HG02981 (cell line): ENCODE data around the gene NFIX.

ENCODE experiments used
- ATAC-seq: cut with Tn5 transposase; IDR thresholded peaks from one replicate; pipeline ENCODE4 v1.9.1; 2021; ENCODE audit warnings: mild to moderate bottlenecking, moderate library complexity; ENCODE audit not compliant: unreplicated experiment

Gene NFIX

DNA sequence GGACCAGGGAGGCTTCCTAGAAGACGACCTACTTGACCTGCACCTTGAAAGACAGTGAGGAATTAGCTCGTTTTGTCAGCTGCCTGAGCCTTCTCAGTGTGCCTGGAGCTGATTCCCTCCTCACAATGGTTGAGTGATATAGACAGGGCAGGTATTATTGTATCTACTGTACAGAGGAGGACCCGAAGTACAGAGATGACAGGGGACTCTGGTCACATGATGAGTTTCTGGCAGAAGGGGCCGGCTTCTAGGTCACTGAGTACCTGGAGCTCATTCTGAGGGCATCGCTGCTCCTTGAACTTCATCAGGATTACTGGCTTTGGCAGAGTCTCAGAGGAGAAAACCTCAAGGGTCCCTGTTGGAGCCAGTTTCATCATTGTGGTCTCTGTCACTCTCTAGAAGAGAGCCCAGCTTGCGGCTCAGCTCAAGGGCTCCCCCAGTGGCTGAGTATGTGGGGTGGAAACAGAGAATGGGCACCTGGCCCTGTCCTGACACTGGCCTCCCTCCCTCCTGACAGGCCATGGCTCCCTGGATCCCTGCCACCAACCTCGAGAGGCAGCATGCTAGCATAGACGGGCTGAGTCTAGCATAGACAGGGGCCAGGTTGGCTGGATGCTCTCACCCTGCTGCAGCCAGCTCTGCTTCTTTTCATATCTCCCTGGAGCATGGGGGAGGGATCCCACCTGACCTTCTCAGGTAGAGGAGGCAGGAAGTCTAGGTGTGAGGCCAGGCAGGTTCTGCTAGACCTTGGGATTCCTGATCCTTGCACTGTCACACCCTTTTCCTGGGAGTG lies 38.7 kb downstream of the NFIX start:
- ATAC-seq, result no peak

DNA sequence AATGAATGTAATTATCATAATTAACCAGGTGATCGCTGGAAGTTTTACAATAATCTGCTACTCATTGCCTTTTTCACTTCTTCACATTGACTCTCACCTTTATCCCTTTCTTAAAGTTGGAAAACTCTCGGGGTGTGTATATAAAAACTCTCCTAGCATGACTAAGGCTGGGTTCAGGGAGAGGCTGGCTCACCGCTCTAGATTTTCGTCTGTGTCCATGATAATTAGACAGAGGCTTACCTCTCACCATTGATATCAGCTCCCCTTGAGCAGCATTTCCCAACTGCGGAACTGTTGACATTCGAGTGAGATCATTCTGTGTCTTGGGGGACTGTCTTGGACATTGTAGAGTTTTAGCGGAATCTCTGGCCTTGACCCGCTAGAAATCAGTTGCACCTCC lies 39.4 kb downstream of the NFIX start:
- no peak for ATAC-seq

DNA sequence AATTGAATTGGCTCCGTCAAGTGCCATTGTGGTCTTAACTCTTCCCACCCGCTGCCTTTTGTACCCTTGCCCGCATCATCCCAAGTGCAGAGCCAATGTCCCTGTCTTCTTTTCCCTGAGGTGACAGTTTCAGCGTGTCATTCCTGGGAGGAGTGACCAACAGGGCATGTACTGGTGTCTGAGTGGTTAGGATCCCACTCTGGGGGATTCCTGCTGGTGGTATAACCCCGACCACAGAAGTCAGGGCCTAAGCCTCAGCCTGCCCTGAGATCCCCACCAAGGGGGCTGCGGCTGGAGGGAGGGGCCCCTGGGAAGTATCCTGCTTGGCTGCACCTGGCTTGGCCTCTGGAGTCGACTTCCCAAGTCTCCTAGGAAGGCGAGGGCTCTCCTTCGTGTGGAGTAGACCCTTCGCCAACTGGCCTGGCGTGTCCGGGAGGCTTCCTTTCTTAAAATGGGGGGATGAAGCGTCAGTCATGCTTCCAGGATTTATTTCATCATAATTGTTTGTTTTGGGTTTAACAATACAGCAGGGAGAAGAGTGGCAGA lies 40.6 kb downstream of the NFIX start:
- no peak for ATAC-seq

DNA sequence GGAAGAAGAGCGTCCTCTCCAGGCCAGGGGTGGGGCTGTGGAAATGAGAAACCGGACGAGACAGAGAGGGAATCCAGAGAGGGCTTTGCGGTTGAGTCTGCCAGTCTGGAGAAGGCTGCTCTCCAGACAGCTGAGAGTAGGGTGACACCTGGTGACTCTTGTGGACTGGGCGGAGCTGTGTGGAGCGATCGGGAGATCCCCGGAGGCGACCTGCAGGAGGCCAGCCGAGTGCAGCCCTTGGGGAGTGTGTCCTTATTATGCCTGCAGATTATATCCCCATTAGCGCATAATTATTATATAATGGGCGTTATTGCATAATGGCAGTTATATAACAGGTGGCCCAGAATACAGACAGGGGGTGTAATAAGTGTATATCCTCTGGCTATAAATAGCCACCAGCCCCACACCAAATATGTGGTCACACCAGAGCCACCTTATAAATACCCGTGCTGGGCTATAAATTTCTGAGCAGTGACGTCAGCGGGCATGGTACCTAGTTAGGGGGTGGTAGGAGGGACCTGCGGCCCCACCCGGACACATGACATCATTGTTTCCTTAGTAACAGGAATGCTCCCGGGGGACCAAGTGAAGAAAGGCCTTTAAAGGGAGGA lies 41.2 kb downstream of the NFIX start:
- no peak for ATAC-seq

DNA sequence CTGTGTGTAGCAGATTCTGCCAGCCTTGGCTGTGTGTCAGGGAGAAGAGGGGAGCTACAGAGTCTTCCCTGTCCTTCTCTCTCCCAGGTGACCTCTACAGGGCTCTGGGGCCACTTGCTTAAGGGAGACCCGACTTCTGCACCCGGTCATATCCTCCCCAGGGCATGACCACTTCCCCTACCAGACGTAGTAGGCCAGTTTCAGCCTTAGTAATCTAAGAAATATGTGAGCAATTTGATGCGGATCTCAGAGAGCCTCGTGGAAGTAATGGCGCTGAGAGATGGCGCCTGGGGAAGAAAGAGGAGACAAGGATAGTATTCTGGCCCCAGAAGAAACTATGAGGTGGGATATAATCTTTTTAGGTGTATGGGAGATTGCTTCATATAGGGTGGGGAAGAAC lies 41.9 kb downstream of the NFIX start:
- no peak for ATAC-seq

DNA sequence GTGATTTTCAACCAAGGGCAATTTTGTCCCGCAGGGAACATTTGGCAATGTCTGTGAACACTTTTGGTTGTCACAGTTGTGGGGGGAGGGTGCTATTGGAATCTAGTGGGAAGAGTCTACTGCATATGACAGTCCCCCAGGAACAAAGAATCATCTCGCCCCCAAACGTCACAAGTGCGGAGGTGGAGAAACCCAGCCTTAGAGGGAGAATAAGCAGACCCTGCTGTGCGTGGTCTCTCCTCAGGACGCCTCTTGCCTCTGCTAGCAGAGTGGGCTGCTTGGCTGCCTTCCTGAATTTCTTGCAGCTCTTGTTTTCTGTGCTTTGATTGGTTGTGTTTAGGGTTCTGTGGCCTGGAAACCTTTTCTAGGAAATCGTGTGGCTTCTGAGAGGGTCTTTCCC lies 42.5 kb downstream of the NFIX start:
- ATAC-seq, result no peak

DNA sequence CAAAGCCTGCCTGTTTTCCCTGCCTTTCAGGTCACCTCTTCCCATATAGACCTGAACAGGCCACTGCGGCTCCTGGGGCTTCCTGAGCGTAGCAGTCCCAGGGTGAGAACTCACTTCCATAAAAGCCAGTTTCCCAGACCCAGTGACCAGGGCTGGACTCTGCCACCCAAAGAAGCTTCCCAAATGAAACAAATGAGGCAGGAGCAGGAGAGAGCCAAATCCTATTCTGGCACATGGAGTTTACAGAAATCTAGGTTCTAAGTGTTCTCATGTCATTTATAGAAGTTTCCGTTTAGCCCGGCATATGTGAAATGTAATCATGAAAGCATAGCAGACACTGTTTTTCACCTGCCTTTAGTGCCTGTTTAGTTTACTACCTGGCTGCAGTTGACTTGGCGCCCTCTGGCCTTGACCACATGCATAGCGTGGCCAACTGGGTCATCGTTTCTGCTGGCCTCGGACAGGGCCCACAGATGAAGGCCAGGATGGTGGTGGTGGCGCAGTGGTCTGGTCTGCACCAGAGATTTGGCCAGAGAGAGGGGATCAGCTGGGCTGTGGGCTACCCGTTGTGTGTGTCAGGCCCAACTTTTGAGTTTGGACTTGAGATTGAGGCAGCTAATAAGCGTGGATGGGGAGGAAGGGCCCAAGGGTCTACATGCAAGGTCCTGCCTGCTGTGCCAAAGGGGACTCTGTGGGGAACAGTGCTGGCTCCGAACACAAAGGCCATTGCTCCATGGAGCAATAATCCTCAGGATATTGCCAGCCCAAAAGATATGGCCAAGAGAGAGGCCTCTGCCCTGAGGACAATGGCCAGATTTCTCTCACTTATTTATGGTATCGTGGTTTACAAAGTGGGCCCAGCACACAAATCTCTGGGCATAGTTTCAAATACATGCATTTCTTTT lies 43.3 kb downstream of the NFIX start:
- ATAC-seq, result no peak

DNA sequence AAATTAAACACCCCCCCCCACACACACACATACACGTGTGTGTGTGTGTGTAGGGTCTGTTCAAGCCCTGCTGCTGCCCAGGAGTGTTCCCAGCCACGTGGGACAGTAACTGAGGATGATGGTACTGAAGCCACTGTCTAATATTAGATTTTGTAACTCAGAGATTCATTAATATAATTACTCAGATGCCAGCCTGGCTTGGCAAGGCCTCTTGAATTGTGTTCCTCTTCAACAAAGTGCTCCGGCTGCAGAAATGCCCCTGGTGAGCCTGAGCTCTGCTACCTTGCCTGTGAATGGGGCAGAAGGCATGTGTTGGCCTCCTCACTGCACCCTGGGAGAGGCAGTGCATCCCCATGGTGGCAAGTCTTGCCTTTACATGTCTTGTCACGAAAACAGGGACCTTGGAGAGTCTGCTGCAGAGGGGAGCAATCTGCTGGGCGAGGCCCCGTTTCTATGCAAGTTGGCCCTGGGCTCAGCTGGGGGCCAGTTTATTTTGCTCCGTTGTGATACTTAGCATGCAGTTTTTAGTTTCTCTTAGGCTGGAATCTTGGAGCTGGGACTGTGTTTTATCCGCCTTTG lies 44.0 kb downstream of the NFIX start:
- ATAC-seq, result no peak

DNA sequence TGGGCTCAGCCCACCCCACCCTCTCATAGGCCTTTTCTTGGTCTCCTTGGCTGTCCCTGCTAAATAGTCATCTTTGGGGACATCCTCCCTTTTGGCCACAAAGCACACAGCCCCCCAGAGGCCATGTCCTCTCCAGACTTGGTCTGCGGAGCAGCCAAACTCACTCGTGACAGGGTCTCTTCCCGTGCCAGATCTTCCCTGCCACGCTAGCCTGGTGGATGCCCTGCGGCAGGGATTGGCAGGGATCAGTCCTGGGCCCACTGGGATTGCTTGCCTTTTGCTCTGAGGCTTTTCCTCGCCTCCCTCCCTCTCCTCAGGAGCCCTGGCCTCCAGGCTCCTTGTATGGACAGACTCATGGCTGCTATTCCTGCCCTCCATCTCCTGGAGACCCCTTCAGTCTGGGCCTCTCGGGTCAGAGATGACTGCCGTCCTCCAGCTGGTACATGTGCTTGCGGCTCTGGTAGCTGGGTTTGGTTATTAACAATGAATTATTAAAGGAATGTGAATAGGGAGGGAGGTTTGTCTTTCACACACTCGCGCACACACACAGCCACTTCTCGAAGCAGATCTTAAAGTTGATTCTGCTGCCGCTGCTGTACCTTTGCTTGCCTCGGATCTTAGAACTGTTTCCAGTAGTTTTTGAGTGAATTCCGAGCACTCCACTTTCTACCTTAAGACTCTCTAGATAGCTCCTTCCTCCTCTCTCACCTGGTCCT lies 45.1 kb downstream of the NFIX start:
- no peak for ATAC-seq

DNA sequence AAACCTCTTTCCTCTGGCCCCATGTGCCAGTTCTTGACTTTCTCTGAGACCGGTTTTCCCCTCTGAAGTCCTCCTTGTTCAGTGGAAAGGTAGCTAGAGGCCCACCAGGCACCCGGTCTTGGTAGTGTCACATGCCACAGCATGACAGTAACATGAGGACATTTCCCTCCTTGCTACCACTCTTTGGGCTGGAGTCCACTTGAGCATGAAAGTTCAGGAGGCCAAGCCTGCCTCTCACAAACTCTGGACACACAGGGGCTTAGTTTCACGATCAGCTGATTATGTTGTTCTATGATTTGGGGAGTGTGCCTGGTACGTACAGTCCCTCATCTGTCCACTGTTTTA lies 45.6 kb downstream of the NFIX start:
- no peak for ATAC-seq

DNA sequence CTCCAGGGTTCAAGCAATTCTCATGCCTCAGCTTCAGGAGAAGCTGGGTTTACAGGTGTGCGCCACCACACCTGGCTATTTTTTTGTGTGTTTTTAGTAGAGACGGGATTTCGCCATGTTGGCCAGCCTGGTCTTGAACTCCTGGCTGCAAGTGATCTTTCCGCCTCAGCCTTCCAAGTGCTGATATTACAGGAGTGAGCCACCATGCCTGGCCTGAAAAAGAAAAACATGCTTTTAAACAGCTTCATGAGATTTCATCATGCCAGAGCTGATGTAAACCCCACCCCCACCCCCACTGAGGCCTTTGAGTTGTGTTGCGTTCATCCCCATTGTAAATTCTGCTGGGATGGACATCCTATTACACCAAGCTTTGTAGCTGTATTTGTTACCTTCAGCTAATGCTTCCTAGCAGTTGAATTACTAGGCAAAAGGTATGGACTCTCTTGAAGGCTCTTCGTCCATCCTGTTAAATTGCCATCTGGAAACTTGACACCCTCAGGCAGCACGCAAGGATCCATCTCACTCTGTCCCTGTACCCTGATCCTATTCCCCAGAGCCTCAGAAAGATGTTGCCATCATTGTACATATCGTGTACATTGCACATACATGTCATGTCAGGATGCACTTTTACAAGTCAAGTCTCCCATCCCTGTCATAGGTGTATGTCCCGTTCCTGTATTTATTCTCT lies 47.3 kb downstream of the NFIX start:
- no peak for ATAC-seq

DNA sequence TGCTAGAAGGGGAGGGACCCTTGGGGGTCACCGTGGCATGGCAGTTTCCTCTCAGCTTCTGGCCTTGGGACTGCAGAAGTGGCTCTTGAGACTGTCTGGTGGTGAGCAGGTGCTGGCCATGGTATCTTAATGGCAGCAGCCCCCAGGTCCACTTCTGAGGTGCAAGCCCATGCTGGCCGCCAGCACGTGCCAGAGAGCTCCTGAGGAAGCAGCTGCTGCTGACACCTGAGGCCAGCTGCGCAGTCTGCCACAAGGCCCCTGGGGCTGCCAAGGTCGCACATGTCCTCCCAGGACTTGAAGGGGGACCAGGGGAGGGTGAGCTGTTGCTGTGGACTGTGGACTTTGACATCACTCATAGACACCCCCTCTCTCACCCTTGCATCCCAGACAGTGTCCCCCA lies 48.0 kb downstream of the NFIX start:
- no peak for ATAC-seq

DNA sequence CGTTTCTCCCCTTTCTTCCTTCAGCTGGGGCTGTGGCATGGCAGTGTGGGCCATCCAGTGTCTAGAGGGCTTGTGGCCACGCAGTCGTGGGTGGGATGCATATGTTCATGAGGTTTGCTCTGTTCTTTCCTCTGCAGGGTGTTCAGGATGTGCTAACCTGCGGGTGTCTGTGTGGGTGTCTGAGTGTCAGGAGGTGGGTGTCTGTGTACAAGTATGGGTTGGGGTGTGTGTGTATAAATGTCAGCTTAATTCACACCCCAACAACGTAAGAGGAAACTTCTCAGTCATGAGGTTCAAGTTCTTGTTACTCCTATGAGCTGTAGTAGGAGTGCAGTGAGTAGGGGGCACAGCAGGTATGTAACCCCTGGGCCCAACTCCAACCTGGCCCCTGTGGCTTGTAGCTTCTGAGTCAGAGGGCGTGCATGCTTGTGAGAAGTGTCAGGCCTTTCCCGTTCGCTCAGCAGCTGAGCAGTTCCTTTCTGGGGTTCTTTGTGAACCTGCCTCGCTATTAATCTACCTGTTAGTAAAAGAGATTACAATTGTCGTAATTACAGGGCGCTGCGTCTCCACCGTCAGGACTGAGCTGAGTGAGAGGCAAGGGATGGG lies 49.1 kb downstream of the NFIX start:
- no peak for ATAC-seq

DNA sequence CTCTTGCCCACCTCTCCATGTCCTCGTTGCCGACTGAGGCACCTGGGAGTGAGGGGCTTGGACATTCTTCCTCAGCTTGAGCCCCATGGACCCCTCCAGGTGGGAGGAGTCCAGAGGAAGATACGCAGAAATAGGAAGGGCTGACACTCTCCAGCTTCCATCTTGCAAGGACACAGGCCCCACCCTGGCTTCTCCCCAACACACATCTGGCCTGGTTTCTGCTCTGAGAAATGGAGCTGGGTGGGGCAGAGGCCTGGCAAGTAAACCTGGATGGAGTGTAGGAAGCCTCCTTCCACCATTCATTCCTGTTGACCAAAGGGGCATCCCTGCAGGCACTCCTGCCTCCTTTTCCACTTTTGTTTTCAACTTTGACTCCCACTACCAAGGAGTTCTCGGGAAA lies 50.5 kb downstream of the NFIX start:
- ATAC-seq, result no peak

DNA sequence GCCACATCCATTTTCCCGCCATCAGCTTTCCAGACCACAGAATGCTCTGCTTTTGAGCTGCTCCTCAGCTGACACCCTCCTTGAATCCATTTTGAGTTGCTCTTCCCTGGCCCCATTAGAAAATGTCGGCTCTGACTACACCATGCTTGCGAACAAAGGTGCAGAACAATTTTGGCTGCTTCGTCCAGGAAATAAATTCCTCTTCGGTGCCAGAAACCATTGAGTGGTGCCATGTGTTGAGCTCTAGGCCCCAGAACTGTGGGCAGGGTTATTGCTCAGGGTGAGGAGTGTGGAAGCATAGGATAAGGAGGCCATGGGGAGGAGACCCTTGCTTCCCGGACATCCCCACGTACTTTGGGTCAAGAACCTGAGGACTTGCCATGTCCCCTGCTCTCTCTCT lies 52.1 kb downstream of the NFIX start:
- no peak for ATAC-seq

DNA sequence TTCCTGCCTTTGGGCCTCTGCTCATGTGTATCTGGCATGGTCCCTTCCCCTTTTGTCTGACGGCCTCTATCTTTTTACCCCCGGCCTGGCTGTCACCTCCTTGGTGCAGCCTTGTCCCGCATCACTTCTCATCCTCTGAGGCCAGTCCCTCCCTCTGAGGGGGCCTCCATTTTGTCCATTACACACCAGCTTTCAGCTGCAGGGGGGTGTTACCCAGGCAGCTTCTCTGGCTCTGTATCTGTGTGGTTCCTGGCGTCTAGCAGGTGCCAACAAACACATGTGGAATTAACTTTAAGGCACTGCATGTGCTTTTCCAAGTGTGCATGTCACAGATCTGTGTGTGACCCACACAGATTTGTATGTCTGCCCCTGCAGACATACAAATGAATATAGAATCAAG lies 55.0 kb downstream of the NFIX start:
- ATAC-seq, result no peak

DNA sequence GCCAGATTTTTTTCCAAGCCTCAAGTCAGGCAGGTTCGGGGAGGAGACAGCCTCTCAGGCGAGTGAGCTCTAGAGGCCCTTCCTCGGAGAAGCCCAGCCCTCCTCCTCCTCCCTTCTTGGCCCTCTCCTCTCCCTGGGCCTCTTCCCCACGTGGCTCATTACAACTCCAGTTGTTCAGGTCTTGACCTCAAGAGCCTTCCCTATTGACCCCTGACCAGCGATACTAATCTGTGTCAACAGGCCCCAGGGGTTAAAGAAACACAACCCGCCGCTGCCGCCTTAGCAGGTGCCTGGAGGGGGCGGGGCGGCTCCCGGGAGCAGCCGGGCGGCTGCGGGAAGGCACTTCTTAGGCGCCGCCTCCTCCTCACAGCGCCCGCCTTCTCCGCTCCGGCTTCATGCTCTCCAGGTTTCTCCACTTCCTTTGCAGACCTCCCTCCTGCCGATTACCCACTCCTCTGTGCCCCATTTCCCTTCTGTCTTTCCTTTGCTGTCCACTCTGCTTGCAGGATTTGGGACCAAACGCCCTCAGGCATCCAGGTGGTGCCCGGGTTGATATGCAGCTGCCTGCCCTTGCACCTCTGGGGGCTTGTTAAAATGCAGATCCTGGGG lies 56.4 kb downstream of the NFIX start:
- no peak for ATAC-seq

DNA sequence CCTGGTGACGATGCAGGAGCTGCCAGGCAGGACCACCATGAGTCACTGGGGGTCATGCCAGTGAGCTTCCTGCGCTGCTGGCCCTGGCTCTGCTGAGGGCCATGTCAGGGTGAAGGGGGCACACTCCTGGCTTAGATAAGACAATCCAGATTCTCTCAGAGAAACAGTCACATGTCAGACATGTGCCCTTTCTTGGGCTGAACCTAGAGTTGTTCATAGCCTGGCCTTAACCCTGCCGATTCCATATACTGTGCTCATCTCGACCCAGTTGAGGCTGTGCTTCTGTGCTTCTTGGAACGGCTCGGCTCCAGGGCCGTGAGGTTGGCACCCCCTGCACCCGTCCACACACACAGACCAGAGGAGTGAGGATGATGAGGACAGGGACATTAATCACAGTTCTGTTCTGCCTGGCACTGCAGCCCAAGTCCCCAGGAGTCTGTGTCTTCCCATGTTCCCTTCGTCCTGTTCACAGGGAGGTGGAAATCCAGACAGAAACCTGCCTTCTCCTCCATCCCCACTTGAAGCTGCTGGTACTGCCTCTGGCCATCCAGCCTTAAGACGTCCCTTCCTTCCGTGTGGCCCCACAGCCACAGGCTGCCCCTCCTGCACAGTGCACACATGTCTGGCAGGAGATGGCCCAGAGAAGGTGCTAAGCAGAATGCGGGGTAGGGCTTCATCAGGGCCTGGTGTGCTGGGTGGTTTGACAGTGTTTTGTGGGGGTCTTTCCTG lies 57.3 kb downstream of the NFIX start:
- ATAC-seq, result no peak

DNA sequence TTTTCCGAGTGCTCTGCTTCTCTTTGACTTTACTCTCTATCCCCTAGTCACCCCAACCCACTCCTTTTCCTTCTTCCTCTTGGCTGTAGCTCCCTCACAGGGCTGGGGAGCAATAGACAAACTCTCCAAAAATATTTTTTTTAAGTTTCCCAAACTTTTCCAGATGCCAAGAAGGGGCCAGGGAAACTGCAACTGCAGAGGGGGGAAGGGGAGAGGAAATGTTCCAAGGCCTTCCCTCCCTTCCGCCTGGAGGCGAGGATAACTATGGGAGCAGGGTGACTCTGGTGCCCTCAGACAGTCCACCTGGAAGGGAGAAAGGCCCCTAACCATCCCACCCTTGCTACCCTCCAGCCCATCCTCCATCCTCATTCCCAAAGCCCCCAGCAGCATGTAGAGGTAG lies 58.0 kb downstream of the NFIX start:
- no peak for ATAC-seq
